VCaP (cell line): Measurements from ENCODE around the gene MEIS2.

Experiments
- H3K27ac ChIP-seq: fragments of 450-650 bp; 2 replicates; pipeline ENCODE4 v1.5.1; 2017
- CTCF ChIP-seq: fragments of 450-650 bp; conservative IDR thresholded peaks from 2 replicates; pipeline ENCODE4 v1.5.1; 2017; ENCODE audit warnings: mild to moderate bottlenecking, moderate library complexity

The MEIS2 gene

GRCh38 chr15:37112971-37113670 lies 12.8 kb upstream of the MEIS2 start:
- H3K27ac ChIP-seq, result no peak overlapping the region
- no peak for TF ChIP-seq CTCF

DNA sequence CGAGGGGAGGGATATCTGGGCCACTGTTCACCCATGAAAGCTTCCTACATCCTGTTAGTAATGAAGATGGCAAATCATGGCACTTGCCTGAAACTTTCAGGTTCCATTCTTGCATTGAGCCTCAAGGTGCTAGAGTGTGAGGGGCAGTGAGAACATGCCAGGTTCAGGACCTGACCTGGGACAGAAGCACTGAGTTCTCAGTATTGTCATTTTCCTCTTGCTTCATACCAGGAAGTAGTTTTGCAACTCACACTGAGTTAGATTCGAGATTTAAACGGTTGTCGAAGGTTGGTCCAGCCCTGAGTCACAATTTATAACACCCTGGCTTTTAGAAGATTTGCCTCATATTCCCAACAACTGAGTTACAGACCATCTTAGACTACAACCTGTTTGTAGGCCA lies 11.8 kb upstream of the MEIS2 start:
- TF ChIP-seq CTCF, result no peak
- no peak overlapping the region for H3K27ac ChIP-seq

GRCh38 chr15:37111427-37111717 lies 11.0 kb upstream of the MEIS2 start:
- TF ChIP-seq CTCF, result no peak
- no peak overlapping the region for H3K27ac ChIP-seq

GRCh38 chr15:37109872-37110572 lies 9.7 kb upstream of the MEIS2 start:
- H3K27ac ChIP-seq, result no peak overlapping the region
- no peak for TF ChIP-seq CTCF

GRCh38 chr15:37109168-37109871 lies 9.0 kb upstream of the MEIS2 start:
- TF ChIP-seq CTCF, result no peak
- H3K27ac ChIP-seq, result no peak overlapping the region

- H3K27ac ChIP-seq, result no peak overlapping the region
- TF ChIP-seq CTCF, result no peak
These were observed 8.2 kb upstream of the MEIS2 start for GRCh38 chr15:37108381-37109167.
